ENCODE data around the gene RNF212B.

Gene RNF212B

DNA sequence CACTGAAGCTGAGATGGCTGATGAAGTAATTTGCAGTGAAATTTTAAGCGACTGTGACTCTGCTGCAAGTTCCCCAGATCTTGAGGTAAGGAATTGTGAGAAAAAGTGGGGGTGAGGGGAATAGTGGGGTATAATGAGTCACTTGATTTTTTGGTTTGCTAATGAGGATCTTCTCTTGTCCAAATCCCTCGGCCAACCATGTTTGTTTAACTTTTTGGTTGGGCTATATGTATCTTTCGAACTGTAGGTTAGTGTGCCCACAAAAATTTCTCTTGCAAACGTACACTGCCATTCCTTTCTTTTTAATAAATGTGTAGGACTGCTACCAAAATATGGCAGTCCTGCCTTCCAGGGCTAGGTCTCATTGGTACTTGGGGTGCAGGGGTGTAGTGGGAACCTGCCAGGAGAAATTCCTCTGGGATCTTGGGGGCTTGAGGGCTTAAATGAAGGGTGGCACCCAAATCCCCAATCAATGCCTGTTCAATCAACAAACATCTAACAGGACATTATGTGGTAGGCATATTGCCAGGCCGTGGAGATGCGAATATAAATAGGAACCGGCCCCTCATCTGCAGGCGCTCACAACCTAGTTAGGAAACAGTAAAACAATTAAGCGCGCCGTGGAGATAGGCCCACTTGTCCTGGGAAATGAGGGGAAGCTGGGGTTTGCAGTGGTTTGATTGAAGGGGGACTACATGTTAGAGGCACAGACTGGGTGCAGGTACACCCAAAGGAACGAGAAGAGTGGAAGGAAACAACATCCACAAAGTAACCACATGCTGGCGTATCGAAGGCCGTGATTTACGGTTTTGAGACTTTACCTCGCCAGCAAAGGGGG is 82.2 kb downstream of the RNF212B start:
- DNase-seq (ENCODE audit: low read depth in 1 of 2, low spot score in 1 of 2): no peak

DNA sequence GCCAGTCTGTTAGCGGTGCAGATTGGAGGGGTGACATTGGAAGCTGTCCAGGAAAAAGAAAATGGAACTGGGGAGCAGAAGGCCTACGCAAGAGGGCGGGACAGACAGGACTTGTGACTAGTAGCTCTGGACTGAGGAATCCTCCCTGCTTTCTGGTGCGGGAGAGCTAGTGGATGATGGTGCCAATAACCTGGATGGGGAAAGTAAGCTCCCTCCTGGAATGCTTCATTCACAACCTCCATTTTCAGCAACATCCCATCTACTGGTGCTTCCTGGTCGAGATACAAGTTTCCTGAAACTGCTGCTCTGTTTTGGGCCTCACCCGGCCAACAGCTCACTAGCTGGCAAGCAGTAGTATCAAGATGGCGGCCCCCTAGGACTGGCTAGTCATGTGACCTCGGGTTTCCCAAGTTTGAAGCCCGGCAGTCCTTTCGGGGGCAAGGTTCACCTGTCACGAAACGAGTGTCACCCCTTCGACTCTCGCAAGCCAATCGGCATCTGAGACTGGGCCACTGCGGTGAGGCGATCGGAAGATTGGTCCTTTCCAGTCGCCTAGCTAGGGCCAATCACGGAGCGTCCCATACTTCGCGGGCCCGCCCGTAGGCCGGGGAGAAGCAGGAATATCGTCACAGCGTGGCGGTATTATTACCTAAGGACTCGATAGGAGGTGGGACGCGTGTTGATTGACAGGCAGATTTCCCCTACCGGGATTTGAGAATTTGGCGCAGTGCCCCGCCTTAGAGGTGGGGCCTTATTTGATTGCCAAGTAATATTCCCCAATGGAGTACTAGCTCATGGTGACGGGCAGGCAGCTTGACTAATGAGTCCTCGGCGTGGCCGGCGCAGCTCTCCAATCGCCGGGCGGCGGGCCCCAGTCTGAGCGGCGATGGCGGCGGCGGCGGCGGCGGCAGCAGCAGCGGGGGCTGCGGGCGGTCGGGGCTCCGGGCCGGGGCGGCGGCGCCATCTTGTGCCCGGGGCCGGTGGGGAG is 83.1 kb downstream of the RNF212B start, which contains the start of gene PABPN1:
TSS of gene PABPN1 (plus strand) at position 874 of the 988 bp plus-strand sequence. CDS start at position 887, 13 bp downstream.
- peak; percentile 88 to 98 for DNase-seq (ENCODE audit: low read depth in 1 of 2, low spot score in 1 of 2)

DNA sequence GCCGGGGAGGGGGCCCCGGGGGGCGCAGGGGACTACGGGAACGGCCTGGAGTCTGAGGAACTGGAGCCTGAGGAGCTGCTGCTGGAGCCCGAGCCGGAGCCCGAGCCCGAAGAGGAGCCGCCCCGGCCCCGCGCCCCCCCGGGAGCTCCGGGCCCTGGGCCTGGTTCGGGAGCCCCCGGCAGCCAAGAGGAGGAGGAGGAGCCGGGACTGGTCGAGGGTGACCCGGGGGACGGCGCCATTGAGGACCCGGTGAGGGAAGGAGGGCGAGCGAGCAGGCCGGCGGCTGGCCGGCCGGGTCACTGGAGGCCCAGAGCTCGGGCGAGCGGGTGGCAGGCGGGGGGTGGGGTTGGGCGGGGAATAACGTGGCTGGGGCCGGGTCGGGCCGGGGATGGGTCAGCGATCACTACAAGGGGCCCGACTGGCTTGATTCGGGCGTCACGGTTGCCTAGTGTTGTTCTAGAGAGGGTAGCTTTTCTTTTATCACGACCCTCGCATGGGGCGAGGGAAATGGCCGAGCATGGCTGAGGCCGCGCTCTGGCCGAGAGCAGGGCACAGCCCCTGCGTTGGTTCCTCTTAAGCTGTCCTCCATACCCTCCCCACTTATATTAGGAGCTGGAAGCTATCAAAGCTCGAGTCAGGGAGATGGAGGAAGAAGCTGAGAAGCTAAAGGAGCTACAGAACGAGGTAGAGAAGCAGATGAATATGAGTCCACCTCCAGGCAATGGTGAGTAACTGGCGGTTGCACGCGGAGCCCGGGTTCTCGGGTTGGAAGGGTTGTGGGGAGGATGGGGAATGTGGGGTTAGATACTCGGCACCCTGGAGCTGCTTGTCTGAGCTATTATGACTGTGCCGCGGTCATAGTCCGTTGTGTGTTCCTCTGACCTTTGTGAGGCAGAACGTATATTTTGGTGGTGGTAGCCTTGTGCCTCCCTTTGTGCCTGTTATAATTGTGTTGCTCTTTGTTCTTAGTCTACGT is 84.1 kb downstream of the RNF212B start:
- DNase-seq (ENCODE audit: low read depth in 1 of 2, low spot score in 1 of 2): peak; percentile 19 to 31
